Measurements from ENCODE around the gene BLOC1S1. TPM values are rescaled to one million over a fixed set of nuclear protein-coding genes. Genes with fewer than 3 reads are reported as not detected.

The BLOC1S1 gene
- total and polyA plus RNA-seq, 2 of the 4 experiments (the other 2 are of a cell fraction) = 128 to 285 TPM

DNA sequence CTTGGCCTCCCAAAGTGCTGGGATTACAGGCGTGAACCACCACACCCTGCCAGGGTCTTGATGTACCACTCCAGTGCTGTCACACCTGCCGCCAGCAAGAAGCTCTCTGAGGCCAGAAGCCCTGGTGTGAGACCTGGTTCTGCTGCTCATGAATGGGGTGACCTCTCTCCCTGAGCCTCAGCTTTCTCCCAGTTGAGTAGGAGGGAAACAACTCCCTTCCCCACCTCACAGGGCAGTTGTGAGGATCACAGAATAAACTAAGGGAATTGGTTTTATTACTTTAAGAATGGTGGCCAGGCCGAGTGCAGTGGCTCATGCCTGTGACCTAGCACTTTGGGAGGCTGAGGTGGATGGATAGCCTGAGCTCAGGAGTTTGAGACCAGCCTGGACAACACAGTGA is 18.7 kb downstream of the BLOC1S1 start:
- ATAC-seq (ENCODE audit: low read depth) = no peak

More for the DNA sequence above, 18.7 kb downstream of the BLOC1S1 start:
- Histone ChIP-seq H2AFZ (replicated peaks; ENCODE audit: low read length, poor library complexity) (no peak overlapping the region), H3K4me1 (ENCODE audit: control insufficient read depth, insufficient read depth, low read length) (peaks cover 8% of the 10 kb centered on the region), H3K9me3 (ENCODE audit: control insufficient read depth, insufficient read depth, low read length) (no peaks in the 10 kb centered on the region), H4K20me1 (ENCODE audit: insufficient read depth, low read length) (peaks cover 9% of the 10 kb centered on the region; the same call in 1 of the 2 replicates), H3K4ac (ENCODE audit: low read depth, low read length) (no peak overlapping the region), H2BK20ac (ENCODE audit: low read depth, low read length) (no peak overlapping the region), H2BK5ac (ENCODE audit: low read depth, low read length, poor library complexity, severe bottlenecking) (no peak overlapping the region), H4K5ac (ENCODE audit: low read depth, low read length) (no peak overlapping the region), H3K18ac (ENCODE audit: low read depth, low read length) (no peak overlapping the region), H2BK15ac (ENCODE audit: low read depth, low read length) (no peak overlapping the region), H2AK9ac (replicated peaks; ENCODE audit: low read depth, low read length, poor library complexity) (no peak overlapping the region), H4K91ac (ENCODE audit: insufficient read depth, low read depth, low read length) (no peak overlapping the region), H3K4me2 (ENCODE audit: low read depth, low read length) (no peak overlapping the region), H3K9me1 (ENCODE audit: insufficient read depth, low read length) (0 out of 2 replicates have a peak, but pooled peaks cover 3% of the 10 kb centered on the region), H3K14ac (replicated peaks; ENCODE audit: low read depth, low read length) (no peak overlapping the region), H3K27me3 (ENCODE audit: control insufficient read depth, insufficient read depth, low read length) (no peaks in the 10 kb centered on the region), H2AK5ac (ENCODE audit: low read depth, low read length) (no peak overlapping the region), H3K79me1 (ENCODE audit: low read depth in 1 of 2, low read length in 2 of 2) (peaks cover 0 to 44% of the 10 kb centered on the region in 2 experiments; a peak in 2 of 4 replicates), H3K4me3 (ENCODE audit: insufficient read depth, low read depth, low read length) (no peak overlapping the region), H4K8ac (ENCODE audit: low read depth in 2 of 2, low read length in 2 of 2) (no peak overlapping the region), H3K27ac (ENCODE audit: insufficient read depth, low read length) (no peak overlapping the region), H3K9ac (ENCODE audit: low read depth, low read length) (no peak overlapping the region), H2BK120ac (ENCODE audit: low read depth, low read length) (no peak overlapping the region), H3K56ac (ENCODE audit: extremely low read depth, insufficient read depth, low read length) (no peak overlapping the region), H3K23ac (ENCODE audit: low read depth, low read length) (no peak overlapping the region), H3K36me3 (ENCODE audit: control insufficient read depth, insufficient read depth, low read length) (no peaks in the 10 kb centered on the region)
- intact Hi-C loops (cut with micrococcal nuclease) (no loop called here), in situ Hi-C loops (cut with MboI; ENCODE audit: low sequenced_read_pairs) (no loop called here), dilution Hi-C loops (cut with HindIII; ENCODE audit: low sequenced_read_pairs, unreplicated experiment) (no loop called here)
- no CpG with 5 or more reads among the region's 3 CpGs for WGBS, 2 experiments (ENCODE audit: extremely low coverage in 2 of 2, insufficient read length in 1 of 2)
- no TSS peak for BruUV-seq (replicated peaks)
- CTCF ChIA-PET = no interaction called here
- TF ChIP-seq MAFK (IDR thresholded peaks at IDR 0.05; ENCODE audit: low read depth, low read length) (no peak), RCOR1 (IDR thresholded peaks at IDR 0.05; ENCODE audit: insufficient replicate concordance, low read length) (no peak), CEBPB (IDR thresholded peaks at IDR 0.05; ENCODE audit: low read depth, low read length) (no peak), POLR2A (IDR thresholded peaks at IDR 0.05; ENCODE audit: low read depth, low read length) (no peak), MXI1 (IDR thresholded peaks at IDR 0.05; ENCODE audit: borderline replicate concordance, low read depth, low read length) (no peak), BHLHE40 (IDR thresholded peaks at IDR 0.05; ENCODE audit: low read depth, low read length) (no peak), SMC3 (IDR thresholded peaks at IDR 0.05; ENCODE audit: low read depth, low read length) (no peak), RFX5 (IDR thresholded peaks at IDR 0.05; ENCODE audit: low read depth, low read length) (no peak), RAD21 (IDR thresholded peaks at IDR 0.05; ENCODE audit: low read length) (no peak), FOS (IDR thresholded peaks at IDR 0.05; ENCODE audit: low read depth, low read length) (no peak), CHD1 (IDR thresholded peaks at IDR 0.05; ENCODE audit: low read depth, low read length) (no peak)
- TF ChIP-seq, protein P1, sequence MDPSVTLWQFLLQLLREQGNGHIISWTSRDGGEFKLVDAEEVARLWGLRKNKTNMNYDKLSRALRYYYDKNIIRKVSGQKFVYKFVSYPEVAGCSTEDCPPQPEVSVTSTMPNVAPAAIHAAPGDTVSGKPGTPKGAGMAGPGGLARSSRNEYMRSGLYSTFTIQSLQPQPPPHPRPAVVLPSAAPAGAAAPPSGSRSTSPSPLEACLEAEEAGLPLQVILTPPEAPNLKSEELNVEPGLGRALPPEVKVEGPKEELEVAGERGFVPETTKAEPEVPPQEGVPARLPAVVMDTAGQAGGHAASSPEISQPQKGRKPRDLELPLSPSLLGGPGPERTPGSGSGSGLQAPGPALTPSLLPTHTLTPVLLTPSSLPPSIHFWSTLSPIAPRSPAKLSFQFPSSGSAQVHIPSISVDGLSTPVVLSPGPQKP (IDR thresholded peaks at IDR 0.05; ENCODE audit: borderline replicate concordance, low read depth, low read length) = no peak
- TF ChIP-seq, protein P2, sequence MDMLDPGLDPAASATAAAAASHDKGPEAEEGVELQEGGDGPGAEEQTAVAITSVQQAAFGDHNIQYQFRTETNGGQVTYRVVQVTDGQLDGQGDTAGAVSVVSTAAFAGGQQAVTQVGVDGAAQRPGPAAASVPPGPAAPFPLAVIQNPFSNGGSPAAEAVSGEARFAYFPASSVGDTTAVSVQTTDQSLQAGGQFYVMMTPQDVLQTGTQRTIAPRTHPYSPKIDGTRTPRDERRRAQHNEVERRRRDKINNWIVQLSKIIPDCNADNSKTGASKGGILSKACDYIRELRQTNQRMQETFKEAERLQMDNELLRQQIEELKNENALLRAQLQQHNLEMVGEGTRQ (IDR thresholded peaks at IDR 0.05; ENCODE audit: low read depth, low read length) = no peak
- TF ChIP-seq, protein P3, sequence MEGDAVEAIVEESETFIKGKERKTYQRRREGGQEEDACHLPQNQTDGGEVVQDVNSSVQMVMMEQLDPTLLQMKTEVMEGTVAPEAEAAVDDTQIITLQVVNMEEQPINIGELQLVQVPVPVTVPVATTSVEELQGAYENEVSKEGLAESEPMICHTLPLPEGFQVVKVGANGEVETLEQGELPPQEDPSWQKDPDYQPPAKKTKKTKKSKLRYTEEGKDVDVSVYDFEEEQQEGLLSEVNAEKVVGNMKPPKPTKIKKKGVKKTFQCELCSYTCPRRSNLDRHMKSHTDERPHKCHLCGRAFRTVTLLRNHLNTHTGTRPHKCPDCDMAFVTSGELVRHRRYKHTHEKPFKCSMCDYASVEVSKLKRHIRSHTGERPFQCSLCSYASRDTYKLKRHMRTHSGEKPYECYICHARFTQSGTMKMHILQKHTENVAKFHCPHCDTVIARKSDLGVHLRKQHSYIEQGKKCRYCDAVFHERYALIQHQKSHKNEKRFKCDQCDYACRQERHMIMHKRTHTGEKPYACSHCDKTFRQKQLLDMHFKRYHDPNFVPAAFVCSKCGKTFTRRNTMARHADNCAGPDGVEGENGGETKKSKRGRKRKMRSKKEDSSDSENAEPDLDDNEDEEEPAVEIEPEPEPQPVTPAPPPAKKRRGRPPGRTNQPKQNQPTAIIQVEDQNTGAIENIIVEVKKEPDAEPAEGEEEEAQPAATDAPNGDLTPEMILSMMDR (conservative IDR thresholded peaks at IDR 0.05; ENCODE audit: low read depth, low read length) = no peak
- DNase-seq = no peak
- POLR2A ChIA-PET (ENCODE audit: unreplicated experiment) = no interaction called here

All from IMR-90 (cell line).